AG09309 (cell line): ENCODE measurements around the gene RRP8.

Experiments
- DNase-seq: peaks from one replicate; pipeline ENCODE4 v3.0.0-alpha.2; 2010; ENCODE audit warnings: low read depth
- H3K4me3 ChIP-seq: 2 replicates; pipeline ENCODE4 v1.5.1; 2011; ENCODE audit warnings: mild to moderate bottlenecking, low read depth, low read length, moderate library complexity; ENCODE audit not compliant: control insufficient read depth
- CTCF ChIP-seq: IDR thresholded peaks from 2 replicates; pipeline ENCODE4 v1.5.1; 2011; ENCODE audit warnings: mild to moderate bottlenecking, low read depth, low read length, inconsistent platforms; ENCODE audit not compliant: insufficient read depth, control insufficient read depth; ENCODE audit errors: missing control alignments

RRP8 gene

DNA sequence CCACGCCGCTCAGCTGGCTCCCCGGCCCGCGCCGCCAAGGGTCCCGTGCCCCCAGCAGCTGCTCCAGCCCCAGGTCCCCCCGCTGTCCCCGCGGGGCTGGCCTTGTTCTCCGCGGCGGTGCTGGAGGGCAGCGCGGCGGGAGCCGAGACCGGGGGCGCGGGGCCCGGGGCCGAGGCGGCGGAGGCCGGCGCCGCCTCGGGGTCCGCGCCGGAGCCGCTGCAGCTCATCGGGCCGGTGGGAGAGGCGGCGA lies 8.5 kb upstream of the RRP8 start:
- DNase-seq: no peak
- no peak for TF ChIP-seq CTCF
- peak overlapping the region; percentile 65 for H3K4me3 ChIP-seq

GRCh38 chr11:6611092-6611962 lies 7.9 kb upstream of the RRP8 start:
- no peak for DNase-seq
- H3K4me3 ChIP-seq: peak overlapping the region; percentile 65
- TF ChIP-seq CTCF: no peak

- TF ChIP-seq CTCF: no peak
- peak overlapping the region; percentile 65 for H3K4me3 ChIP-seq
- no peak for DNase-seq
Observed at GRCh38 chr11:6610591-6610990, 7.2 kb upstream of the RRP8 start.

- no peak overlapping the region for H3K4me3 ChIP-seq
- DNase-seq: no peak
- TF ChIP-seq CTCF: no peak
Observed at GRCh38 chr11:6609502-6610015, 6.1 kb upstream of the RRP8 start.

DNA sequence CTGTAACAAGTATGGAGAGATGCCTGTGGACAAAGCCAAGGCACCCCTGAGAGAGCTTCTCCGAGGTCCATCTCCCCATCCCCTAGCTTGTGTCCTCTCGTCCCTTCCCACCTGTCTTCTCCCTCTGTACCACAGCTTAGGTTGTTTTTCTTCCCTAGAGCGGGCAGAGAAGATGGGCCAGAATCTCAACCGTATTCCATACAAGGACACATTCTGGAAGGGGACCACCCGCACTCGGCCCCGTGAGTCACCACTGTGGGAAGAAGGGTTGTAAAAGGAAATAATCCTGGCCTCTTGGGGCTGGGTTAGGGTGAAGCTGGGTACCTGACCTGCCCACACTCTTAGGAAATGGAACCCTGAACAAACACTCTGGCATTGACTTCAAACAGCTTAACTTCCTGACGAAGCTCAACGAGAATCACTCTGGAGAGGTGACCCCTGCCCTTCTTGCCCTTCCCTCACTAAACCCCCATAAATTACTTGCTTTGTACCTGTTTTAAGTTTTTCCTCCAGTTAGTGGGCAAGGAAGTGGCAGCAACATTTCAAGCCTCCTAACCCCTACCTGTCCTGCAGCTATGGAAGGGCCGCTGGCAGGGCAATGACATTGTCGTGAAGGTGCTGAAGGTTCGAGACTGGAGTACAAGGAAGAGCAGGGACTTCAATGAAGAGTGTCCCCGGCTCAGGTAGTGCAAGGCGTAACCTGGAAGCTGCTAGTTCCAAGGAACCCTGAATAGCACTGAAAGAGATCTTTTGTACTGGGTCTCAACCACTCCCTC lies 5.5 kb upstream of the RRP8 start:
- DNase-seq: no peak
- H3K4me3 ChIP-seq: no peak overlapping the region
- TF ChIP-seq CTCF: no peak

GRCh38 chr11:6608011-6608410 lies 4.6 kb upstream of the RRP8 start:
- H3K4me3 ChIP-seq: no peak overlapping the region
- no peak for DNase-seq
- TF ChIP-seq CTCF: no peak
